HG03066 (cell line): Measurements from ENCODE around the gene LRRC56.

Experiments used
- ATAC-seq: cut with Tn5 transposase; IDR thresholded peaks from one replicate; pipeline ENCODE4 v1.9.1; 2021; ENCODE audit warnings: low read depth; ENCODE audit not compliant: unreplicated experiment

Gene LRRC56

DNA sequence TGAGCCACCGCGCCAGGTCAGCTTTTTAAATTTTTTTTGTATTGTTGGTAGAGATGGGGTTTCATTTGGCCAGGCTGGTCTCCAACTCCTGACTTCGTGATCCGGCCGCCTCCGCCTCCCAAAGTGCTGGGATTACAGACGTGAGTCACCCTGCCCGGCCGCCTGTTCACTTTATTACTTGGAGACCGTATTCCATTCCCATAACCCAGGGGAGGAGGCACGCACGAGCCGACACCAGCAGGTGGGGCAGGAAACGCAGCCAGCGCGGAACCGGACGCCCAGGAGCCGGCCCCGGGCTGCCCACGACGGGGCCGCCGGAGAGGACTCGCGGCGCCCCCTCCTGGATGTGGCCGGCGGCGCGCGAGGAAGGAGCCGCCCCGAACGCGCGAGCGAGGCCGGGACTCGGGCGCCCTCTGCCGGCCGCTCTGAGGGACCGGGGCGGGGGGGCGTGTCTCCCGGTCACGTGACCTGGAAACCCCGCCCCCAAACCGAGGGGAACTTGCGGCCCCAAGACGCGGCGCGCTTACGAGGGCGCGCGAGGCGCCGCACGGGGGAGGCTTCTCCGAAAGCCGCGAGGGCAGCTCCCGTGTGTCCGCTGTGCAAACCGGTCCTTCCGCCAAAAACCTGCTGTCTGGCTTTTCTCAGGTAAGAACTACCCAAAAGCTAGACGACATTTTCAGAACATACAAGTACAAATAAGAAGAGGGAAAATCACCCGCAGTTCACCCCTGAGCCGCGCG lies 18.7 kb upstream of the LRRC56 start:
- peak; percentile 75 for ATAC-seq

DNA sequence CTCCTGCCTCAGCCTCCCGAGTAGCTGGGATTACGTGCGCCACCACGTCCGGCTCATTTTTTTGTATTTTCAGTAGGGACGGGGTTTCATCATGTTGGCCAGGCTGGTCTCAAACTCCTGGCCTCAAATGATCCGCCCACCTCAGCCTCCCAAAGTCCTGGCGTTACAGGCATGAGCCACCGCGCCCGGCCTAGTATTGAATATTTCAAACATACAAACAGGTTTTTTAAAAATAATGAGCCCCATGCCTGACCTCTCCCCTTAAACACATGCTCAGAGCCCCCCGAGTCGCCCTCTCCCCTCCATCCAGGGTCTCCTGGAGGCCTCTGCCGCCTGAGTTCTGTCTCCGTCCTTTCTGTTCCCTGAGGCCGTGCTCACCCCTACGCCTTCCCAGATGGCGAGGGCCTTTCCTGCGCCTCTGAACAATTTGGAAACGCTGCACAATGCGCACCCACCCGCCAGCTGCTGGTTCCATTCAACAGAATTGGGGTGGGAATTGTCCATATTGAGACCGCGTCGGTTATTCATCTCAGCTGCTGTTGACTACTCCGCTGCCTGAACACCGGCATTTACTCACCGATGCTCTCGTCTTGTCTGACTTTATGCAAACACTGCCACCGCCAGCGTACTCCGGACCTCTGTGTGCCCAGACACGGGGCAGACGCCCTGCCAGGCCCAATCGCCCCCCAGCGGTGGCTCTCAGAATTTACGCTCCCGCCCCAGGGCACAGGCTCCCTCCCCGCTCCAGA lies 16.7 kb upstream of the LRRC56 start:
- ATAC-seq = no peak

DNA sequence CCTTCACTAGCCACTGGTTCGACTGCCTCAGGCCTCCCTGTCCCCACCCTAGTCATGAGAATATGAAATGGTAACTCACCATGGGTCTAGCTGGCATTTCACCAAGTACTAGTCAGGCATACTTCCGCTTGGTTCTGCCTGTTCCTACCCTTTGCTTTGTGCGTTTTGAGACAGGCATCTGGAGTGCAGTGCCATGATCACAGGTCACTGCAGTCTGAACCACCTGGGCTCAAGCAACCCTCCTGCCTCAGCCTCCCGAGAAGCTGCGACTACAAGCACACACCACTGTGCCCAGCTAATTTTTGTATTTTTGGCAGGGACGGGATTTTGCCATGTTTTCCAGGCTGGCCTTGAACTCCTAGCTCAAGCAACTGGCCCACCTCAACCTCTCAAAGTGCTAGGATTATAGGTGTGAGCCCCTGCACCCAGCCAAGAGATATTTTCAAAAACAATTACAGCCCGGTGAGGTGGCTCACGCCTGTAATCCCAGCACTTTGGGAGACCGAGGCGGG lies 16.1 kb upstream of the LRRC56 start:
- ATAC-seq = no peak

DNA sequence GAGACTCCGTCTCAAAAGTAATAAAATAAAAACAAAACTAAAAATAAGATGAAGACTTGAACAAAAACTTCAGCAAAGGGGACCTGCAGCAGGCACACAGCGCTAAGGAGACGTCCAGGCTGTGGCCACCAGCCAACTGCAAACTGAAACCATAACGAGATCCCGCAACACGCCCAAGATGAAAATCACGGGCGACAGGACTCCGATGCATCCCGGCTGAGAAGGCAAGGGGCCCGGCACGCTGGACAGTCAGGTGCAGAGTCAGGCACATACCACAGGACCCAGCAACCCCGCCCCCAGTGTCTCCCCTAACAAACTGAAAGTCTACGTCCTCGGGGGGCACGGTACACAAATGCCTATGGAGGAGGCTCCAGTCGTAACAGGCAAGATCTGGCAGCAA lies 11.1 kb upstream of the LRRC56 start:
- no peak for ATAC-seq

DNA sequence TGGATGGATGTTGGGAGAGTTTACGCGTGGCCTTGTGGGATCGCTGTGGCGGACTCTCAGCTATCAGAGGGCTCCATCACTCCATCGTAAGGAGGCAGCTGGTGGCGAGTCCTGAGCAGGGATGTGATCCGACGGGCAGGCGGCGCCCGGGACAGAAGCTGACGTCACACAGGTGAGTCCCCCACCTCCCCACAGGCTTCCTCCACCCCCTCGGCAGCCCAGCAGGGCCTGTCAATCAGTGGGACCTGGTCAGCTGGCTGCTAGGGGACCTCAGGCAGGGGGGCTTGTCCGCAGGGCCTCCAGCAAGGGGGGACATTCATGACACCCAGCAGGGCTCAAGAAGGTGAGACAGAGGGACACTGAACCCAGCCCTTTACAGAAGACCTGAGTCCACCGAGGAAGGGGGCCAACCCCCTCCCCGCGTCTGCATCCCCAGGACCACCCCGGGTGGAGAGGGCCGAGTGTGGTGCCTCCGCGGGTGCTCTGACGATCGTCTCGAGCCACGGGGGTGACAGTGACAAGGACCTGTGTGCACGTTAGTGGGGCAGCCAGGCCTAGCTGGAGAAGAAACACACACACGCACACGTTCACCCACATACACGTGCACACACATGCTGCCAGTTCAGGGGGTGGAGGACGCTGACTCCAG lies 9.0 kb upstream of the LRRC56 start:
- no peak for ATAC-seq

DNA sequence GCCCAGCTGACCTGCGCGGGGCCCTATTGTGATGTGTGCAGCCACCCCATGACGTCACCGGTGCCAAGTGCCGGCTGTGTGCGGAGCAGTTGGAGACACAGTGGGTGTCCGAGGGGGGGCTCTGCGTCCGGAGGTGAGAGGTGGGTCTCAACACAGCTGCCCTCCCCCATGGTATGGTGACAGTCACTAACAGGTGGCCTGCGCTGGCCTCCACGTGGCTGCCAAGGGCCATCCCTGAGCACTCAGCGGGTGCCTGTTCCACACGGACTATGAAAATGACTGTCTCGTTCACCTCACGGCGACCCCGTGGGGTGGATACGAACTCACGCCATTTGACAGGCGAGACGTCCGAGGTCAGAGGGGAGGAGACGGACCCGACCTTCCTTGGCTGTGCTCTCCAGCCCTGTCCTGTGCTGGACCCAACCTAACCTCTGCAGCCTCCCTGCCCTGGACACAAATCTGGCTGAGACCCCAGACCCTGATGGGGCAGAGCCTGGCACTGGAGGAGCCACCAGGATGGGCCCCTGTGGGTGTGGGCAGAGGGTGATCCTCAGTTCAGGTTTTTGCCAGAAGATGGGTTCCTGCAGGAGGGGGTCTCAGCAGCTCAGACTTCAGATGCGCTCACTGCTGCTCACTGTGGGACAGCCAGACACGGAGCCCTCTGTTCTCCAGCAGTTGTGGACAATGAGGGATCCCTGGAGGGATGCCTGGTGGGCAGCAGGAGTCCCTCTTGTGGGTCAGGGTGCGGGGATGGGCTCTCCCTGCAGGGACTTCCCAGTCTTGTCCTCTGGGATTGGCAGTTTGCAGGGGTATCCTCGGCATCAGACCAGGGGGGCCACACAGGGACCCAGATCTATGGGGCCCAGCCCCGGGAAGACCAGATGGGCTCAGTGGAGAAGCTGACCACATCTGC lies 8.3 kb upstream of the LRRC56 start:
- no peak for ATAC-seq

DNA sequence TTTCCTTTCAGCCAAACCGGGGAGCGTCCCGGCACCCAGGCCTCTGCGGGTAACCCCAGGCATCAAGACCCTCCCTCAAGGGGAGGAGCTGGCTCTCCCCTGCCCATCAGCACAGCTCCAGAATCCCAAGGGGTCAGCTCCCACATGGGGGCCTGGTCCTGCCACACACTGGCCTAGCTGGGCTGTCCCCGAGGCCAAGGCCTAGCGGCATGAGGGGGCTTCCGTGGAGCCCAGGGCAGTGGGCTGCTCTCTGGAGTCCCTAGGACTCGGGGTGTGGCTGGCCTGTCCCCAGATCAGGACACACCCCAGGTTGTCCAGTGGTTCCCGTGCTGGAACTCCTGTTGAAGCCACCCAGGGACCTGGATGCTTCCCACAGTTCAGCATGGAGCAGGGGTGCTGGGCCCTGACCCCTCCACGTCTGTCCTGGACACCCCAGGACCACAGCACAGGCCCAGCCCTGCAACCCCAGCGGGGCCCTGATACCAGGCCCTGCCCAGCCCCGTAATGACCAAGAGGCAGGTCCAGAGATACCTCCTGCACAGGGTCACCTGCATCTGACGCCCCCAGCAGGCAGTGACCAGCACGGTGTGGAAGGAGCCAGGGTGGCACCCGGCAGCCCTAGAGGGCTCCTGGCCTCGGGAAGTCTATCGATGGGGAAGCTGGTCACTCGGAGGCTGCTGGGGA lies 7.5 kb upstream of the LRRC56 start:
- ATAC-seq = no peak

DNA sequence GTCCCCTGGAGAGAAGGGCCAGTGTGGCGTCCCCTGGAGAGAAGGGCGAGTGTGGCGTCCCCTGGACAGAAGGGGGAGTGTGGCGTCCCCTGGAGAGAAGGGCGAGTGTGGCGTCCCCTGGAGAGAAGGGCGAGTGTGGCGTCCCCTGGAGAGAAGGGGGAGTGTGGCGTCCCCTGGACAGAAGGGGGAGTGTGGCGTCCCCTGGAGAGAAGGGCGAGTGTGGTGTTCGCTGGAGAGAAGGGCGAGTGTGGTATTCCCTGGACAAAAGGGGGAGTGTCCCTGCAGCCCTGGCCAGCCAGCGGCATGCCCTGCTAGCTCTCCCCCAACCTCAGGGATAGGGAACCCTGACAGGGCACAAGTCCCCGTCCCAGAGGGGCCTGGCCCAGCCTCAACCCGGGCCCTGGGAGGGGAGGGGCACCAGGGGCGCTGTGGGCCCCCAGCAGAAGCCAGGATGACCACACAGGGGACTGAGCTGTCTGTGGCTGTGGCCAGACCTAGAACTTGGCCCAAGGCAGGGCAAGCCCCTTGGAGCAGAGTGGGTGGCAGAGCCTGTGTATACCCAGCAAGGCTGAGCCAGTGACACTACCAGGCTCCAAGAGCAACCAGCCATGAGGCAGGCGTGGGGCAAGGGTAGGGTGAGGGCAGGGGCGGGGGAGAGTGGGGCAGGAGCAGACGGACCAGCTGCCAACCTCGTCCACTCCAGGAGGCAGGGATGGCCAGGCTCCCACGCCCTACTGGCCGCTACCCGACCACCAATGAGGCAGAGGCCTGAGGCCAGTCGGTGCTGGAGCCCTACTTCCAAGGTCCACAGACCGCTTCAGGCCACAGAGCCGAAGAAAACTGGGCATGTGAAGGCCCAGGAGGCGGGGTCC lies 6.1 kb upstream of the LRRC56 start:
- ATAC-seq = no peak

DNA sequence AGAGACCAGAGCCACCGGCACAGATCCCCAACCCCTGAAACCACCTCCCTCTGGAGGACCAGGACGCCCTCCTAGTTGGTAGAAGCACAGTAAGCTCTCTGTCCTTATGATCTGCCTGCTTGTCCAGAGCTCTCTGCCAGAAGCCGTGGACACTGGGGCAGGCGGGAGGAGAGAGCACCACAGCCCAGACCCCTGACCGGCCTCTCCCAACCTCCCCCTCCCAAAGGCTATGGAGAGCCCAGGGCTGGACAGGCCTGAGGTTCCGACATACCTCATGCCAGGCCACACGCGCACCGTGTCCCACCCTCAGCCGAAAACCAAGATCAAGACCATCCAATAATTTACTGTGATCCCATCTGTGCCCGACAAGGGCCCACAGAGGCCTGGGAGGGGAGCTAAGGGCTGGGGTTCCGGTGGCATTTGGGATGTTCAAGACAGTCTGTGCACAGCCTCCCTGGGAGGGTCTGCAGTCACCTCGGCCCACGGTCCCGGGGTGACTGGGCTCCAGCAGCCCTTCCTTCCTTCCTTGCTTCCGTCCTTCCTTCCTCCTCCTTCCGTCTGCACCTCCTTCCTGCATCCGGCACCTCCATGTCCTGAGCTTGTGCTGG lies 5.3 kb upstream of the LRRC56 start:
- no peak for ATAC-seq

DNA sequence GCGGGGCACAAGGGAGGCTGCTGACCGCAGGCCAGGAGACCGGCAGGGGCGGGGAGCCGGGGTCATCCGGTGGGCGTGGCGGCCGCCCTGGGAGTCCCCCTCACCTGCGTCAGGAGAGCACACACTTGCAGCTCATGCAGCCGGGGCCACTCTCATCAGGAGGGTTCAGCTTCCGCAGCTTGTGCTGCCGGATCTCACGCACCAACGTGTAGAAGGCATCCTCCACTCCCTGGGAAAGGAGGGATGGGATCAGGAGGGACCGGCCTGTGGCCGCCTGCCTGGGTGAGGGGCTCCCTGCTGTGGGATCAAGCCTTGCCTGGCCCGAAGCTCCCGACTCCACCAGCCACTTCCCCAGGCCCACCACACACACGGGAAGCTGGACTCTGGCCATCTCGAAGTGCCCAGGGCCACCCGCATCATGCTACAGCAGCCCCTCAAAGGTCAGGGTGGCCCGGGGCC lies 4.8 kb upstream of the LRRC56 start:
- ATAC-seq = no peak

DNA sequence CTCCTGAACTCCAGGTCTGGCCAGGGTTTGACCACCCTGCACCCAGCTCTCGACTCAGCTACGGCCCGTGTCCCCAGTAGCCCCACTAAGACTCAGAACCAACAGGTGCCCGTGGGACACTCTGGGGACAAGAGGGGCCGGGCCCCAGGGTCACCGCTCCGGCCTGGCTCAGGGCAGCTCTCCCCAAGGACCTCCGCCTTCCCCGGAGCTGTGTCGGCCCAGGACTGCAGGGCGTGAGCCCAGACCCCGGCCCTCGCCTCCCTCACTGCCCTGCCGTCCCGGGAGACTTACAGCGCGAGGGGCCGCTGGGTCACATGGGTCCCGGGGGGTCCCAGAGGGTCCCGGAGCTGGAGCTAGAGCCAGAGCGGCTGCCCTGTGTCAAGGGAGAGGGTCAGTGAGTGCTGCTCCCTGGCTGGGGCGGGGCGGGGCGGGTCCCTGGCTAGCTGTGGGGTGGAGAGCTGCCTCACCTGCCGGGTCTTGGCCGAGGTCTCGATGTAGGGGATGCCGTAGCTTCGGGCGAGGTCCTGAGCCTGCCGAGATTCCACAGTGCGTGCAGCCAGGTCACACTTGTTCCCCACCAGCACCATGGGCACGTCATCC lies 4.2 kb upstream of the LRRC56 start:
- ATAC-seq = no peak

DNA sequence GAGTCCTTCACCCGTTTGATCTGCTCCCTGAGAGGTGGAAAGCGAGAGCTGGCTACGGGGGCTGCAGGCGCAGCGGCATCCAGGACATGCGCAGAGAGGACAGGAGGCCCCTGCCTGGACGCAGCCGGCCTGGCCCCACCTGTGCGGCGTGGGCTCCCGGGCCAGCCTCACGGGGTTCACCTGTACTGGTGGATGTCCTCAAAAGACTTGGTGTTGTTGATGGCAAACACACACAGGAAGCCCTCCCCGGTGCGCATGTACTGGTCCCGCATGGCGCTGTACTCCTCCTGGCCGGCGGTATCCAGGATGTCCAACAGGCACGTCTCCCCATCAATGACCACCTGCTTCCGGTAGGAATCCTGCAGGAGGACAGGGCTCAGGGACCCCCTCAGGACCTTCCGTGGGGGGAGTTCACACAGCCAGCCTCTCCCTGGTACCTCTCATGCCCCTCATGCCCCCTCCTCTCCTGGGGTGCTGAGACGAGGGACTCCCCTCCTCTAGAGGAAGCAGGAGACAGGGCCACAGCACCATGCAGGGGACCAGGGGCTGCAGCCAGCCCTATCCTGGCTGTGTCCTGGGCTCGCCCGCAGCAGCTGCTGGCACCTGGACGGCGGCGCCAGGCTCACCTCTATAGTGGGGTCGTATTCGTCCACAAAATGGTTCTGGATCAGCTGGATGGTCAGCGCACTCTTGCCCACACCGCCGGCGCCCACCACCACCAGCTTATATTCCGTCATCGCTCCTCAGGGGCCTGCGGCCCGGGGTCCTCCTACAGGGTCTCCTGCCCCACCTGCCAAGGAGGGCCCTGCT lies 3.5 kb upstream of the LRRC56 start:
- ATAC-seq = no peak

DNA sequence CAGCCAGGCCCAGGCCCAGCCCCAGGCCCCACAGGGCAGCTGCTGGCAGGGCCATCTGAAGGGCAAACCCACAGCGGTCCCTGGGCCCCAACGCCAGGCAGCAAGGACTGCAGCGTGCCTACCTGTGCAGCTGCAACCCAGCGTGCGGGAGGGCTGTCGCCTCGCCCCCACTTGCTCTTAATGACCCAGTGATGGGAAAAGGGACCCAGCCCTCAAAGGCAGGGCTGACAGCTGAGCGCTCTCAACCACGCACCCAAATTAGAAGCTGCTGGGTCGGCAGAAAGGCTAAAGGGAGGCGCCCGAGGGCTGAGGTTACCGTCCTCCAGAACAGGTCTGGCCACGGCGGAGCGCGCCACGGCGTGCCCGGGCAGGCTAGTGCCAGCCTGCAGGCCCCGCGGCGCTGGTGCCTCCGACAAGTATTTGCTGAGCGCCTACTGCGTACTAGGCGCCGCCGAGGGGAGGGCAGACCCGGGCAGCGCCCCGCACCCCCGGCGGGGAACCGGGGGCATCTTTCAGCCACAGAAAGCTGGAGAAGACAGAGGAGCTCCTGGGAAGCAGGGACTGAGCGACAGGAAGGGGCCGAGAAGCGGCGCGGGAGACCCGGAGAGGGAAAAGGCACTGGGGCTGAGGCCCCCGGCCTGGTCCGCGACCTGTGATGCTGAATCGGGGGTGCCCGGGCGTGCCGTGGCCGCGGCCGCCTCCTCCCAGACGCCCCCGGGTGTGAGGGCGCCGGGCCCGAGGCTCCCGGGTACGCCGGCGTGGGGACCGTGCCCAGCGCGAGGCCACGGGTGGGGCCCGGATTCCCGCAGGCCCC lies 2.7 kb upstream of the LRRC56 start:
- ATAC-seq = no peak

DNA sequence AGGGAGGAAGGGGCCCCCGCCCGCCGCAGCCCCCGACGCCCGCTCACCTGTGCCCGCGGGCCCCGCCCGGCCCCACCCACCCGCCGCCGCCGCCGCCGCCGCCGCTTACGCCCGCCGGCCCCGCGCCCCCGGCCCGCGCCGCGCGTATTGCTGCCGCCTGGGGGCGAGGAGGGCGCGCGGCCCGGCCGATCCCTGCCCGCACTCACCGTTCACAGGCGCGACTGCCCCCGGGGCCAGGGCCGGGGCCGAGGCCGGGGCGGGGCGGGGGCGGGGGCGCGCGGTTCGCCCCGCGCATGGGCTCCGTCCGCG lies 2.2 kb upstream of the LRRC56 start:
- ATAC-seq = peak; percentile 5

DNA sequence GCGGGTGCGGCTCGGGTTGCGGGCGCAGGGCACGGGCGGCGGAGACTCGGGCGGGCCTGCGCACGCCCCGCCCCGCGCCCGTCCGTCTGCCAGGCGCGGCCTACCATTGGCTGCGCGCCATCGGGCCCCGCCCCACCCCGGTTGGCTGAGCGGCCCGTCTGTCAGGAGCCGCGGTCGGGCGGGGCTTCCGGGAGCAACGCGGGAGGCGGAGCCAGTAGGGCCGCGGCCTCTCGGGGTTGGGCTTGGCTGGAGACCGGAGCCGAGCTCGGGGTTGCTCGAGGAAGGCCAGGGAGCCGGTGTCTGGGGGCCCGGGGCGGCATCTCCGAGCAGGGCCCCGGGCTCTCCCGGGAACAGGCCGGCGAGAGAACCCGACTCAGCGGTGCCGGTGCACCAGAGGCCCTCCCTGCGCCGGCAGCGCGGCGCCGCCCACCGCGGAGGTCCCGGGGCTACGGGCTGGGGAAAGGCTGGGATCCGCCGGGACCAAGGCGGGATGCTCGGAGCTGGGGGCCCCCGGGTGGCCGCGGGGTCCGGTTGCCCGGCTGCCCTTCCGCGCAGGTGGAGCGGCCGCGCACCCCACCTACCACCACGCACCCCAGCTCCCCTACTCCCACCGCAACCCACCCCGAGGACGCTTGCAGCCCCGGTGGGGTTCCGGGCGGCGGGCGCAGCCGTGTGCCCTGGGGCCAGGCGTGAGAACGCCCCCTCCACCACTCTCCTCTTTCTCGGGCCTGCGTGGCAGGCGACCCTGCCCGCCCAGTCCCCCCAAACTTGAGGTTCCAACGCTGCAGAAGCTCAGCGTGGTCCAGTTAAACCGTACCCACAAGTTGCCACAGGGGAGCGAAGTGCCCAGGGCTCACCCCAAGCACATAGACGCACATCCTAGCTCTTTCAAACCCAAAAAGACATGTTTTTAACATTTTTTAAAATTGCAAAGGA lies 1.5 kb upstream of the LRRC56 start, which contains the start of gene HRAS:
TSS of gene HRAS (minus strand) at position 58 of the 936 bp plus-strand sequence.
- ATAC-seq = peak; percentile 57
